NCI-H1092 treated with DMSO at 0.1 percent for 48 hours (cell line): ENCODE results near the gene CLEC3B.
"Not testable (repeated sequence)": the region's sequence is repeated elsewhere in the genome, so short reads cannot be mapped to it uniquely, and the experiment has no call there.

Source experiments
- DNase-seq: peaks from one replicate; lab custom pipeline; 2025; lab: John Stamatoyannopoulos, UW

The CLEC3B gene, protein sequence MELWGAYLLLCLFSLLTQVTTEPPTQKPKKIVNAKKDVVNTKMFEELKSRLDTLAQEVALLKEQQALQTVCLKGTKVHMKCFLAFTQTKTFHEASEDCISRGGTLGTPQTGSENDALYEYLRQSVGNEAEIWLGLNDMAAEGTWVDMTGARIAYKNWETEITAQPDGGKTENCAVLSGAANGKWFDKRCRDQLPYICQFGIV

DNA sequence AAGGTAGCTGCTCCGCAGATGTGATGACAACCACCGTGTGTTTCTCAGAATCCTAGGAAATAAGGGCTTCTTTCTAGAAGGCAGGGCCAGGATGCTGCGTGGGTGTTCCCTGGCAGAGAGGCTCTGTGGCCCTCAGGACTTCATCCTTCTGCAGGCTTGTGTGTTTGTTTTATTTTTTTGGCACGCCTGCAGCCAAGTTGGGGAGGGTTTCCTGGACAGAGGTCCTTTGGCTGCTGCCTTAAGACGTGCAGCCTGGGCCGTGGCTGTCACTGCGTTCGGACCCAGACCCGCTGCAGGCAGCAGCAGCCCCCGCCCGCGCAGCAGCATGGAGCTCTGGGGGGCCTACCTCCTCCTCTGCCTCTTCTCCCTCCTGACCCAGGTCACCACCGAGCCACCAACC lies at the start of gene CLEC3B:
TSS of gene CLEC3B (plus strand) at position 266 of the 400 bp plus-strand sequence. CDS start at position 326, 60 bp downstream.
- DNase-seq, result no peak

DNA sequence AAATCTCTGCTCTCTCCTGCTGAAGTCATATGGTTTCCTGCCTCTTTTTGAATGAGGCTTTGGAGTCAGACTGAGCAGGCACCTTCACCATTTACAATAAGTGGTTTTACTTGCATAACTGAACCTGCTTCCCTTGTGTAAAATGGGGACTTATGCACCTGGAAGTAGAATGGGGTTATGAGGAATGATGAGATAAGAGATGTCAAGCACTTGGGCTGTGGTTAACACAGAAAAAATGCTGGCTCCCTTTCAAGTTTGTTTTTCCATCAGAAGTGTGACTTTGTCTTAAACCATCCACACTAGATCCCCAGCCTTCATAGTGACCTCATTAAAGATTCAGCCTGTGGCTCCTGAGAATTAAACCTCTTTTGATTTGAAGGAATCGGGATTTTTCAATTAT lies 44.9 kb upstream of the CLEC3B start:
- DNase-seq, result no peak

DNA sequence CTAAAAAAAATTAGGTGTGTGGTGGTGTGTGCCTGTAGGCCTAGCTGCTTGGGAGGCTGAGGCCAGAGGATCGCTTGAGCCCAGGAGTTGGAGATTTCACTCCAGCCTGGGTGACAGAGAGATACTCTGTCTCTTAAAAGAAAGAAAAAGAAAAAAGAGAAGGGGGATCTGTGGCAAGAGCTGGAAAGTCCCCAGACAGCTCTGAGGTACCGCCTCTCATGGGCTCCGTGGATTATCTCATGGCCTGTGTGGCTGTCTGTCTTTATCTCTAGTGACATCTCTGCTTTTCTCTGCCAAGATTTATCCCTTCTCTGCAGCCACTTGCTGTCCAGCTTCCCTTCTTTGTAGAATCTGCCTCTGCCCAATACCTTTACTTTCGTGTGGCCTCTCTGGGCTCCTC lies 44.4 kb upstream of the CLEC3B start:
- DNase-seq, result no peak

DNA sequence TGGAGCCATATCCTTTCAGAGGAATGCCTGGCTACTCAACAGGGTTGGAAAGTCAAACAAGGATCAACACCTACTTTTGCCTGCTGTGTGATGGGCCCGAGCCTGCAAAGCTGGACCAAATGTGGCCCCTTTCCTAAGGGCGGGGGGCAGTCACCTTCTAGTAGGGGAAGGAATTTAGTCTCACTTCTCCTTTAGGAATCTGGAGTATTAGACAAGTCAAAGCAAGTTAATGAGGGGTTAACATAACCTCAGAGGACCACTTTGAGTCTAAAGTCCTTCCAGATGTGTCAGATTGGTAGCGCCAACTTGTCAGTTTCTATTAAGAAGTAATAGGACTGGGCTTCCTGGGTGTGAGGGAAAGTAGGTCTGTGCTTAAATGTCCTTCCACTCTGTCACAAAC lies 43.3 kb upstream of the CLEC3B start:
- DNase-seq, result no peak

DNA sequence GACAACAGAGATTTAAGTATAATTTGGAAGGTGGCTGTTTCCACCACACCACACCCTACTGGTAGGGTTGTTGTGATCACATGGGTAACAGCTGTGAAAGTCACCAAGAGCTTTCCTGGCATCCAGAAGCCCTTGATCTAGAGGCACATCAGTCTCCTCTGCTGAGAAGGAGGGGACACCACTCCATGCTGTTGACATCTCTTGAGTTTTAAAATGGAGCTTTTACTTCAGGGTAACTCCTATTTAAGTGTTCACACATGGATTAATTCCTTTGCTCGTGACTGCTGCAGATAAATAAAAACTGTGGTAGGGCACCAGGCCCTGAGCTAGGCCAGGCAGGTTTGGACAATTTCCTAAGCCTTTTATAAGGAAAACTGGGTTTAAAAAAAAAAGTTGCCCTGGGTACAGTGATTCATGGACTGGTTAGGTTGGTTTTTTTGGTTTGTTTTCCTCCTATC lies 42.6 kb upstream of the CLEC3B start:
- no peak for DNase-seq

DNA sequence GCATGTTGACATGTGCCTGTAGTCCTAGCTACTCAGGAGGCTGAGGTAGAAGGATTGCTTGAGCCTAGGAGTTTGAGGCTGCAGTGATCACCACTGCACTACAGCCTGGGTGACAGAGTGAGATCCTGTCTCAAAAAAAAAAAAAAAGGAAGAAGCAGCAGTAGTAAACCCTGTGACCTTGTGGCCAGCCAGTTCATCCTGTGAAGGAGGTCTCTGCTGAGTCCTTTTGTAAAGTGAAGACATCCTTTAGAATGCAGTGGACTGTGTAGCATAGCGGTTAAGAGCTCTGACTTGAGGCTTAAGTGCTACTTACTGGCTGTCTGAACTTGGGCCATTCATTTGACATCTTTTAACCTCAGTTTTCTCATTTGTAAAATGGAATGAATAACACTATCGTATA lies 41.8 kb upstream of the CLEC3B start:
- no peak for DNase-seq

DNA sequence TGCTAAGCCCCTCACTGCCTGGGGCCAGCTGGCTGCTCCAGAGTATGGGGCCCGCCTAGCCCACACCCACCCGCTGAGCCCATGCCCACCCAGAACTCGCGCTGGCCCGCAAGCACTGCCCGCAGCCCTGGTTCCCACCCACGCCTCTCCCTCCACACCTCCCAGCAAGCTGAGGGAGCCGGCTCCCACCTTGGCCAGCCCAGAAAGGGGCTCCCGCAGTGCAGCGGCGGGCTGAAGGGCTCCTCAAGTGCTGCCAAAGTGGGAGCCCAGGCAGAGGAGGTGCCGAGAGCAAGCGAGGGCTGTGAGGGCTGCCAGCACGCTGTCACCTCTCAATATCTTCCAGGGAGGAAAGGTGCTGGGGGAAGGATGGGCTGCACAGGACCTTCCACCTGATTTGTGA lies 39.8 kb upstream of the CLEC3B start:
- DNase-seq, result not testable (repeated sequence)

DNA sequence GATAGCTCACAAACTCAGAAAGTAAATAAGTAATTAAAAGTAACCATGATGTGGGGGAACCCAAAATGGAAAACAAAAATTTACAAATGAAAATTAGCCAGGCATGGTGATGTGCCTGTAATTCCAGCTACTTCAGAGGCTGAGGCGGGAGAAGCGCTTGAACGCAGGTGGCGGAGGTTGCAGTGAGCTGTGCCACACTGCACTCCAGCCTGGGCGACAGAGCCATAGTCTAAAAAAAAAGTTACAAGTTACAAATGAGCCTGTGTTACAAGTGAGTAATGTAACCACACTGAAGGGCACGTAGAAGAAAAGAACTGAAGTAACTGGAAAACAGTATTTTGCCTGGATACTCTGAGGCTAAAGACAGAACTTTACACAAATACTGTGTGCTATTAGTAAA lies 38.8 kb upstream of the CLEC3B start:
- no peak for DNase-seq

DNA sequence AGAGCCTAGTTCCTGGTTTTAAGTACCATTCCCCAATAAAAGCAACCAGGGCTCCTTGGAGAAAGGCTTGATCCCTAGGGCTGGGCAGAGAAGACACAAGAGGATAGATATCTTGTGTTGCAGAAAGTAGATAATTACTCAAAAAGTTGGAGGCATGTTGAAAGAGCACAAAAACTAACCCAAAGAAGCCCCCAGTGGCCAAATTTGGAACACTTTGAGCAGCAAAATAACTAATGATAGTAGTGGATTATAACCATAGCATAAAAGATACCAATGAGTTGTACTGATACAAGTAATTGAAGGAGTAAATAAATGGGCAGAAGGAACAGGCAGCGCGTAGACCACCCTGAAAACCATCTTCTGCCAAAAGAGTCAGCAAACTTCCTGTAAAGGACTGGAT lies 38.0 kb upstream of the CLEC3B start:
- no peak for DNase-seq

DNA sequence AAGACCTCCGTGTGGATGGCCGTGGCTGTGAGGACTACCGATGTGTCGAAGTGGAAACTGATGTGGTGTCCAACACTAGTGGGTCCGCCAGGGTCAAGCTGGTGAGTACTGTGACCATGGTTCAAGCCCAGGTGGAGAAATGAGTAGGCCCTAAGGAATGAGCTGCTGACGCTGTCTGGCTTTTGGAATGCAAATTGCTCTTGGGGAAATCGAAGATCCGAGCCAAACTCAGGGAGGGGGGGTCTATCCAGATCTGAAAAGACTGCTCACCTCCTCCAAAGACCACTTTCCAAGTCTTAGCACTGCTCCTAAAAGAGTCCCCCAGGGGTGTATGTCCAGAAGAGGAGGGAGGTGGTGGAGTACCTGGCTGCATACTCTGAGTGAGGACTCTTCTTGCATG lies 37.0 kb upstream of the CLEC3B start:
- DNase-seq, result no peak

DNA sequence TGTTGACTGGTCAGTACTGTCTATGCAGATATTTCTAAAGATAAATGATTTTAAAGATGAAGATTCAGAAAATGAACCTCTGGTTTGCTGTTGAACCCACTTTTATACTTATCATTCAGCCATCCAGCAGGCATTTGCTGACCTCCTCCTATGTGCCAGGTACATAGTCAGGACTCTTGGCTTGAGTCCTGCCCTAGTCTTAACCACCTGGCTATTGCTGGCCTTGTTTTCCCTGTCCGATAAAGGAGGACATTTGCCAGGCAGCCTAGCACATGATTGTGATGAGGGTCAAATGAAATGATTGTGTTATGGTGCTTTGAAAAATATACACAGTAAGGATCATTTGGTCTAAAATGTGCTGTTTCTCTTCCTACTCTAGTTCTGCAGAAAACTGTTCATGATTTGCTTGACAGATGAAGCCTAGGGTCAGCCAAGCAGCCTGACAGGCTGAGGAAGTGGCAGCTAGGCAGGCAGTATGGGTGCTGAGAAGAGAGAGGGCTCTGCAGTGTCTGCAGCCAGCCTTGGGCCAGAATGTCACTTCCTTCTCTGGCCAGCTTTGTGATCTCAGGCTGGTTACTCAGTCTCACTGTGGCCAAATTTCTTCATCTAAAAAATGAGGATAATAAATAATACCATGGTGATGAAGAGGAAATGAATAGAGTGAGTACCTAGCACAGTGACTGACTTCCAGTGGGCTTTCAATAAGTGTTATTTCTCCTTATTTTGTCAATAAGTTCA lies 36.3 kb upstream of the CLEC3B start:
- no peak for DNase-seq

DNA sequence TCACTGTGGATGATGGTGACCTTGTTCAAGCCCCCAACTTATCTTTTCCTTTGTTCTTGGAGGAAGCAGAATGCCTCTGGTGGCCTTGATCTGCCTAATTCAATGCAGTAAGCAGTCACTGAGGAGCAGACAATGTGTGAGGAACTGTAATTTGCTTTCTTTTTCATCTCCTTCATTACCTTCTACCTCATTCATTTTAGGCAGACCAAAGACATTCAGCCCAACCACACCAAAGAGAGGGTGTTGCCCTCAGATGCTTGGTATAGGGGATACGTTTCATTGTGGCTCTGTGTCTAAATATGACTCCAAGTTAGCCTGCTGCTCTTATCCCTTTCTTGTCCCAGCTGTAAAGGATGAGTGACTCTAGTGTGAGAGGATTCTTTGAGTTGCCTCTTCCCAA lies 34.8 kb upstream of the CLEC3B start:
- DNase-seq, result no peak

DNA sequence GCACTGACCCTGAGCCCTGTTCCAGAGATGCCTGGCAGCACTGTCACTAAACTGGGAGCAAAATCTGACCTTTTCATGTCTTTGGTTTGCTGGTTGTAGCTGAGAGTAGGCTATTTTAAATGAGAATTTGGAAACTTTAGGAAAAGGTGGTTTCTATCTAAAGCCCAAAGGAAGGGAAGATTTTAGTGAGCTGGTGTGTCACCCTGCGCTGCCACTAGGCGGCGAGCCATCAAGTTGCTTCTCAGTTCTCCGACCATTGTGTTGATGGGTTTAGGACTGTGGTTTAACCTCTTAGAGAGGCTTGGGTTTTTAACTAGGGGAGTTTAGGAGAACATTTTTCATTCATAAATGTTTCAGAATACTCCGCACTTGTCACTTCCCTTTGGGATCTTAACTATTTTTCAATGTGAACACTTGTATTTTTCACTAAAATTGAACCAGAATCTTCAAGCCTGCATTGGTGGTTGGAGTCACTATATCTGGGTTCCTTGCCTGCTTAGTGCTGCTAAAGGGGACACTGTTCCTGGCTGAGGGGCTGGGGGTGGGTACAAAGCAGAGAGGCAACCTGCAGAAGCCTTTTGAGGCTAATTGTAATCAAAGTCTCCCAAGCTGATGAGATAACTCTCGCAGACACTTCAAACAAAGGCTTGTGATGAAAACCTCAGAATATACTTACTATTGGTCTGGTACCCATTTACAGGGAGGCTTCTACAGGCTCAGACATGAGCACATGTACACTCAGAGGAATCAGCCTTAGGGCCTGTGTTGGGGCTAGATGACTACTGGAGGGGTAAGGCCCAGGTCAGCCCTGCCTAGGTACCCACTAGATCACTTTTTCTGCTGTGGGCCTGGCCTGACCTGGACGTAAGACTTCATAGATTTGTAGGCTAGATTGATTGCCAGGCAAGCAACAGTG lies 33.3 kb upstream of the CLEC3B start:
- DNase-seq, result no peak

DNA sequence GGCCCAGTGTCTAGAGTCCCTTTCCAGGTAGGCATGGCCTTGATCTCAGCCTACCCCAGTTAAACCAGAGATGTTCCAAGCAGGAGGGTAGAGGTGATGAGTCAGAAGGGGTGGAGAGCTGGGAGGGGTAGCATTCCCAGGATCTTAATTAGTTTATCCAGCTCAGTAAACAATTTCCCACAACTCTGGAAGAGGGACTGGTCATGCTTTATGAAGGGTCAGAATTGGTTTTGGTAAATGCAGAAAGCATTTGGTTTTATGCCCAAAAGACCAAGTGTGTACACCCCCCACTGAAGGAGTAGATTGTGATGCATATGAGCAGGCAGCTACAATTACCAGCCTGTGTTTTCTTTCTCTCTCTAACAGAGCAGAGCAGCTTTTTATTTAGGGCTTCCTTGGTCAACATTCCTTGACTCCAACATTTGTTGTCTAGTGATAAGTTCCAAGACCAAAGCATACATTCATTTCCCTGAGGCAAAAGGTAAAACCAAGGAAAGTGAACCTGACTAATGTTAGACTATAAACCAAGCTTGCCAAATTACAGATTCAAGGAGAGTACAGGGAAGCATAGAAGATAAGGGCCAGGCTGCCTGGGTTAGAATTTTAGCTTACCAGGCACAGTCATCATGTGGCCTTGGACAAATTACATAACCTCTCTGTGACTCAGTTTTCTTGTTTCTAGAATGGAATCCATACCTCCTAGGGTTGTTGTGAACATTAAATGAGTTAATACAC lies 32.5 kb upstream of the CLEC3B start:
- no peak for DNase-seq

DNA sequence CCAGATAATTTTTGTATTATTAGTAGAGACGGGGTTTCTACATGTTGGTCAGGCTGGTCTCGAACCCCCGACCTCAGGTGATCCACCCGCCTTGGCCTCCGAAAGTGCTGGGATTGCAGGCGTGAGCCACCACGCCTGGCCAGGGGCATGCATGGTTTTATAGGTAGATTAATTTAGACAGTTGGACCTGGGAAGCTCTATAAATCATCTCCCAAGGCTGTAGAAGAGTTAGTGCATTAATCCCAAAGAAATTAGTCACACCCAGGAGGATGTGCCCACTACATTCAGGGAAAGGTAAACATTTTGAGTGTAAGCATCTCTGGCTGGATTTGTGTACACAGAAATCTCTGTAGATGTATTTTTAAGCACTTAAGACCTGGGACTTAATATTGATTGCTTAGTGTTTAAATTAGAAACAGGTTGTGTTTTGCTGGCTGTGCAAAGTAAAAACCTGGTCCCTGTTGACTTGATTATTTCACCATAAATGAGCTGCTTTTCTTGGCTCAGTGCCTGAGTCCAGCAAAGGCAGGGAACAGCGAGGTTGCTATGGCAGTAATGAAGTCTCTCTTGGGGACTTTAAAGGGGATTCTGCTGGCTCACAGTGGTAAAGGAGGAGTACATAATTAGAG lies 30.8 kb upstream of the CLEC3B start:
- peak; percentile 48 for DNase-seq

DNA sequence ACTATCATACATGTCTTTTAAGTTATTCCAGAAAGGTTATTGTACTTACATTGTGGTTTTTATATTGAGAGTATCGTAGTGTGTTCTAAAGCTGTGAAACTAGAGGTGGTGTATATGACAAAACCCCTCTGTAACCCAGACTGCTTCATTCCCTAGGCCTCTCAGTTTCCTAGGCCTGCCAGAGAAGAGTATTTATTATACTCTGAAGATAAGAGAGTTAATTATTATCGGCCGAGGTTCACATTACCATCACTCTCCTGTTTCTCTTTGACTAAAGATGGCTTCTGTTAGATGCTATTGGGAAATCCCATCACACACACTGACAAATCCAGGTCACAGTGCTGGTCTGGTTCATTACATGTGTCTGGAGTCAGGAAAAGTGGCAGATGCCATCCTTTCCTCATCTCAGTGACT lies 29.5 kb upstream of the CLEC3B start:
- DNase-seq, result no peak

DNA sequence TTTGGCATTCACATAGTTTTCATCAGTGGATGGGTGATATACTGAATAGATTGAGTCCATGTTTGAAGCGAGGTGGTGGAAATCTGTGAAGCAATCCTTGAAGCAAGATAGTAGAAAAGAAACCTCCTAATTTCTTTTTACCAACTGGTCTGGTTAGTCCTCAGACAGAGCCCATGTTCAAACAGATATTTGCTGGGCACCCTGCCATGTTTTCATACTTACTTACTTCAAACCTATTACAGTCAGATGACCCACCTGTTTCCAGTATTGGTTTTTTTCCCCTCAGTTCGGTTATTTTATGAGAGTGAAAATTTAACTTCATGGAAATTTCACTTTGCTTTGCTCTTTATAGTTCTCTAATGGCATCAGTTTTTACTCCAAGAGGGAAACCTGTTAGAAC lies 26.3 kb upstream of the CLEC3B start:
- no peak for DNase-seq

DNA sequence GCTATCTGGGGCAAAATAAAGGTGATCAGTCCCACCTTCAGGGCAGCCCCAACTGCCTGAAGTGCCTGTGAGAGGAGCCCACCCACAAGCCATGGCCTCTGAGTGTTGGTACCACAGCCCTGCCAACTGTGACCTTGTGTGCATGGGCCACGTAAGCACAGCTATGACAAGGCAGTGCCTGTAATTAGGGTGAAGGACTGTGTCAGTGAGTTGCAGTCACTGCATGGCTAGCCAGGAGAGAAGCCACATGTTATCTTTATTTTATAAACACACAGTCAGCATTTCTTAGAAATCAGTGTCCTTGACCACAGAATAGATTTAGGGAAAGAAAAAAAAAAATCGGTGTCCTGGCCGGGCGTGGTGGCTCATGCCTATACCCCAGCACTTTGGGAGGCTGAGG lies 25.3 kb upstream of the CLEC3B start:
- DNase-seq, result no peak

DNA sequence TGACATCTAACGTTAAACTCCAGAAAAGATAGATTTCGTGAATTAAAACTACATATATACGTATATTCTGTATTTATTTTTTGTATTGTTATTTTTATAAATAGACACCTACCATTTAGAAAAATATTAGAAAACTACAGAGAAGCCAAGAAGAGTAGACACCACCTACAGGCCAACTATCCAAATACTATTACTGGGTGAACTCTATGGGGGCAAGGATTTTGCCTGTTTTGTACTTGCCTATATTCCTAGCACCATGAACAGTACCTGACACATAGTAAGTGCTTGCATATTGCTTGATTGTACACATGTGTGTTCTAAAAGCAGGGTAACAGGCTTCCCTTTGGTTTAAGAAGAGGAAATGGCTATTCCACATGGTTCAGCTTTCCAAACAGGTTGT lies 24.4 kb upstream of the CLEC3B start:
- no peak for DNase-seq

DNA sequence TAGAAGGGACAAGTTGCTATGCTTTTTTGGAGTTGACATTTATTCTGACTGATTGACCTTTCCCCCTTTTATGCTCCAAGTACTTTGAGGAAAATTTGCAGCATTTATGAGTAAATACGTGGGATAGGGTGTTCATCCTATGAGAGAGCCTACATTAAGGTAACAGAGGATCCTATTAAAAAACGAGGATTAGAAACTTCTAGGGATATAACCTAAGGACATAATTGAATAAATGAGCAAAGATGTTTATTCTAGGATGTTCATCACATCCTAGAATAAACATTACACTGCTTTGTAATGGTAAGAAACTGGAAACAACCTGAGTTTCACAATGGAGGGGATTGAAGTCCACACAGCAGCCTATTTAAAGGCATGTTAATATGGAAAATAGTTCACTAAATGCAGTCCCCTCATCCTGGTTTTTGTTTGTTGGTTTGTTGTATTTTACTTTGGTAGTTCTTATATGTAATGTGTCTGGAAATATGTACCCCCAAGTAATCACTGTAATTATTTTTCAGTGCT lies 23.9 kb upstream of the CLEC3B start:
- DNase-seq, result no peak

DNA sequence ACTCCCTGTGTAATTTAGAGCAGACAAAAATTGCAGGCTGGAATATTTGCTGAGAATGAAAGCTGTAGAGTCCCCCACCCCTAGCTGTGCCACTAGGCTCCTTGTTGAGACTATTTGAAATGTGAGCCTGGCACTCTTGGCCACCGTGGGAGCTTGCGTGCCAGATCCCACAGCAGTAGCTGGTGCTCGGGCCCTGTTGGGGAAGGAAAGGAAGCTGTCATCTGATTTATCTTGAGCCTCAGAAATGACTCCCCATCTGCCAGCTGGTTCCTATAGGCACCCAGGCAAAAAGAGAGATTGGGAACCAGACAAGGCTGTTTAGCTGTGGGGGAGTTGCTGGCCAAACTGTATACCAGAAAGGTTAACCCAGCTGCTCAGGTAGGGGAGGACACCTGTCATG lies 23.4 kb upstream of the CLEC3B start:
- no peak for DNase-seq
